ENCODE data around the gene TMEM150B.

The TMEM150B gene

DNA sequence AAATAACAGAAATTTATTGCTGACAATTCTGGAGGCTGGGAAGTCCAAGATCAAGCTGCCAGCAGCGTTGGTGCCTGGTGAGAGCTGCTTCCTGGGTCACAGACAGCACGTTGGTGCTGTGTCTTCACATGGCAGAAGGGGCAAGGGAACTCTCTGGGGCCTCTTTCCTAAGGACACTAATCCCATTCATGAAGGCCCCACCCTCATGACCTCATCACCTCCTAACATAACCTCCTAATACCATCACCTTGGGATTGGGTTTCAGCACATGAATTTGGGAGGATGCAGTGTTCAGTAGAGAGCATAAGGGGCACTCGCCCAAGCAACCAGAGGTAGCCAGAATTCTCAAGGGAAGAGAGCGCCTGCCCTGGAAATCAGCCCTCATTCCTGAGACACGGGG, 15.7 kb downstream of the TMEM150B start:
- Histone ChIP-seq H3F3A (ENCODE audit: control insufficient read depth, insufficient read depth) (no peaks in the 10 kb centered on the region), H3K79me2 (ENCODE audit: control insufficient read depth, low read length) (no peaks in the 10 kb centered on the region), H3K9me2 (replicated peaks; ENCODE audit: control insufficient read depth, low read length) (no peaks in the 10 kb centered on the region), H3K4me2 (ENCODE audit: low read length) (peak overlapping the region; percentile 37; the same call in 1 of the 2 replicates), H4K20me1 (ENCODE audit: control insufficient read depth, insufficient read depth, low read depth, low read length) (no peaks in the 10 kb centered on the region), H3K9me3 (ENCODE audit: control insufficient read depth, insufficient read depth, low read length) (no peaks in the 10 kb centered on the region), H3K4me1 (ENCODE audit: control insufficient read depth, low read length) (peaks cover 38% of the 10 kb centered on the region), H3K27ac (ENCODE audit: low read depth, low read length) (no peak overlapping the region), H3K4me3 (ENCODE audit: low read length) (no peak overlapping the region), H3K27me3 (ENCODE audit: control insufficient read depth, low read length) (no peaks in the 10 kb centered on the region; the same call in 1 of the 2 replicates), H3K36me3 (ENCODE audit: control insufficient read depth, low read length) (no peaks in the 10 kb centered on the region)
- no peak for TF ChIP-seq EZH2phosphoT487 (IDR thresholded peaks at IDR 0.05; ENCODE audit: borderline replicate concordance, low read length)
- TF ChIP-seq, protein P1, sequence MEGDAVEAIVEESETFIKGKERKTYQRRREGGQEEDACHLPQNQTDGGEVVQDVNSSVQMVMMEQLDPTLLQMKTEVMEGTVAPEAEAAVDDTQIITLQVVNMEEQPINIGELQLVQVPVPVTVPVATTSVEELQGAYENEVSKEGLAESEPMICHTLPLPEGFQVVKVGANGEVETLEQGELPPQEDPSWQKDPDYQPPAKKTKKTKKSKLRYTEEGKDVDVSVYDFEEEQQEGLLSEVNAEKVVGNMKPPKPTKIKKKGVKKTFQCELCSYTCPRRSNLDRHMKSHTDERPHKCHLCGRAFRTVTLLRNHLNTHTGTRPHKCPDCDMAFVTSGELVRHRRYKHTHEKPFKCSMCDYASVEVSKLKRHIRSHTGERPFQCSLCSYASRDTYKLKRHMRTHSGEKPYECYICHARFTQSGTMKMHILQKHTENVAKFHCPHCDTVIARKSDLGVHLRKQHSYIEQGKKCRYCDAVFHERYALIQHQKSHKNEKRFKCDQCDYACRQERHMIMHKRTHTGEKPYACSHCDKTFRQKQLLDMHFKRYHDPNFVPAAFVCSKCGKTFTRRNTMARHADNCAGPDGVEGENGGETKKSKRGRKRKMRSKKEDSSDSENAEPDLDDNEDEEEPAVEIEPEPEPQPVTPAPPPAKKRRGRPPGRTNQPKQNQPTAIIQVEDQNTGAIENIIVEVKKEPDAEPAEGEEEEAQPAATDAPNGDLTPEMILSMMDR (IDR thresholded peaks at IDR 0.05; ENCODE audit: low read depth, low read length, poor library complexity, severe bottlenecking) = no peak

GRCh38 chr19:55308281-55308680, 16.9 kb downstream of the TMEM150B start:
- H3K4me2 ChIP-seq (ENCODE audit: low read length) = peak overlapping the region; percentile 51
- peaks cover 38% of the 10 kb centered on the region for H3K4me1 ChIP-seq (ENCODE audit: control insufficient read depth, low read length)
- no peaks in the 10 kb centered on the region for H3K9me3 ChIP-seq (ENCODE audit: control insufficient read depth, insufficient read depth, low read length)
- no peak for TF ChIP-seq EZH2phosphoT487 (IDR thresholded peaks at IDR 0.05; ENCODE audit: borderline replicate concordance, low read length)
- TF ChIP-seq, protein P1 (IDR thresholded peaks at IDR 0.05; ENCODE audit: low read depth, low read length, poor library complexity, severe bottlenecking) = no peak
- H3F3A ChIP-seq (ENCODE audit: control insufficient read depth, insufficient read depth) = no peaks in the 10 kb centered on the region
- no peaks in the 10 kb centered on the region; the same call in 1 of the 2 replicates for H3K27me3 ChIP-seq (ENCODE audit: control insufficient read depth, low read length)
- H3K79me2 ChIP-seq (ENCODE audit: control insufficient read depth, low read length) = no peaks in the 10 kb centered on the region
- no peaks in the 10 kb centered on the region for H3K9me2 ChIP-seq (replicated peaks; ENCODE audit: control insufficient read depth, low read length)
- H3K27ac ChIP-seq (ENCODE audit: low read depth, low read length) = no peak overlapping the region; the same call in 1 of the 2 replicates
- H4K20me1 ChIP-seq (ENCODE audit: control insufficient read depth, insufficient read depth, low read depth, low read length) = no peaks in the 10 kb centered on the region
- H3K4me3 ChIP-seq (ENCODE audit: low read length) = no peak overlapping the region
- H3K36me3 ChIP-seq (ENCODE audit: control insufficient read depth, low read length) = no peaks in the 10 kb centered on the region

DNA sequence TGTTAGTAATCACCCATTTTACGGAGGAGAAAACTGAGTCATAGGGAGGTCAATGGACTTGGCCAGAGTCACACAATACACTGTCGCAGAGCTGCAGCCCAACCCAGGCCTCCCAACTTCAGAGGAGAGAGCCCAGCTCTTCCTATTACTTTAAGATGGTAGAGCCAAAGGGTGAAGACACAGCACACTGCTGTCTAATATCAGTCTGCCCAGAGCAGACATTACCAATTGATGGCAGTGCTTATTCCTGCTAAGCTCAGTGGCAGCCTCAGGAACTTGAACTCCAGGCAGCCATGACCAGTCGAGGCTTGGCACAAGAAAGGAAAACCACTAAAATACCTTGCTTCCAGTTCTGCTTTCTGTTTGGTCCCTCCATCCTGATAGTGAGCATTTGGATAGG, 18.4 kb downstream of the TMEM150B start:
- H3K79me2 ChIP-seq (ENCODE audit: control insufficient read depth, low read length) = no peaks in the 10 kb centered on the region
- no peaks in the 10 kb centered on the region for H3K36me3 ChIP-seq (ENCODE audit: control insufficient read depth, low read length)
- no peaks in the 10 kb centered on the region for H3K9me2 ChIP-seq (replicated peaks; ENCODE audit: control insufficient read depth, low read length)

More for the DNA sequence above, 18.4 kb downstream of the TMEM150B start:
- peaks cover 44% of the 10 kb centered on the region for H3K4me1 ChIP-seq (ENCODE audit: control insufficient read depth, low read length)
- H3K9me3 ChIP-seq (ENCODE audit: control insufficient read depth, insufficient read depth, low read length) = no peaks in the 10 kb centered on the region
- H3K27me3 ChIP-seq (ENCODE audit: control insufficient read depth, low read length) = no peaks in the 10 kb centered on the region; the same call in 1 of the 2 replicates
- H4K20me1 ChIP-seq (ENCODE audit: control insufficient read depth, insufficient read depth, low read depth, low read length) = no peaks in the 10 kb centered on the region
- no peak overlapping the region for H3K4me3 ChIP-seq (ENCODE audit: low read length)
- H3K27ac ChIP-seq (ENCODE audit: low read depth, low read length) = no peak overlapping the region
- H3F3A ChIP-seq (ENCODE audit: control insufficient read depth, insufficient read depth) = no peaks in the 10 kb centered on the region
- H3K4me2 ChIP-seq (ENCODE audit: low read length) = no peak overlapping the region
- TF ChIP-seq, protein P1 (IDR thresholded peaks at IDR 0.05; ENCODE audit: low read depth, low read length, poor library complexity, severe bottlenecking) = no peak
- TF ChIP-seq EZH2phosphoT487 (IDR thresholded peaks at IDR 0.05; ENCODE audit: borderline replicate concordance, low read length) = no peak

All from DOHH2 (cell line).